A172 (cell line): ENCODE results near the gene PRL. TPM values are rescaled to one million over a fixed set of nuclear protein-coding genes. Genes with fewer than 3 reads are reported as not detected.

Source experiments
- DNase-seq: peaks from one replicate; pipeline ENCODE4 v3.0.0-alpha.2; 2015; ENCODE audit warnings: low spot score
- total RNA-seq: library from RNA; depleted of rRNA; stranded (reverse); fragments of >200 nt; shearing (Covaris generic); gene quantifications from 2 replicates; pipeline ENCODE4 v1.2.3, GENCODE V29; 2014

PRL gene
- total RNA-seq, 1 experiment from 2014 or later: not detected

- no peak for DNase-seq
Observed at GRCh38 chr6:22295145-22295544, 1.7 kb downstream of the PRL start.

DNA sequence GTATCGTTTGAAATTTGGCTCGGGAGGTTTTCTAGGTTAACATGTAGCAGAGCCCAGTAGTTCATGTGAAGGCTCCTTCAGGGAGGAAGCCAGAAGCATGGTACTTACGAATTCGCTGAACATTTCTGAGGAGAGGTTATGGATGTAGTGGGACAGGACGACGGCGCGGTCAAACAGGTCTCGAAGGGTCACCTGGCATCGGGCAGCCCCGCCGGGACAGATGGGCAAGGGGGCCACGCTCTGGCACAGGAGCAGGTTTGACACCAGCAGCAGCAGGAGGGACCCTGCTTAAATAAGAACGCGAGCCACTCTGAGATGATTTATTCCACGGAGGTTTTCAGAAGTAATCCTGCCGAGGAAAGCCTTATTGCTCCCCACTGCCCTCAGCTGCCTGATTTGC is 2.5 kb downstream of the PRL start:
- DNase-seq: no peak

DNA sequence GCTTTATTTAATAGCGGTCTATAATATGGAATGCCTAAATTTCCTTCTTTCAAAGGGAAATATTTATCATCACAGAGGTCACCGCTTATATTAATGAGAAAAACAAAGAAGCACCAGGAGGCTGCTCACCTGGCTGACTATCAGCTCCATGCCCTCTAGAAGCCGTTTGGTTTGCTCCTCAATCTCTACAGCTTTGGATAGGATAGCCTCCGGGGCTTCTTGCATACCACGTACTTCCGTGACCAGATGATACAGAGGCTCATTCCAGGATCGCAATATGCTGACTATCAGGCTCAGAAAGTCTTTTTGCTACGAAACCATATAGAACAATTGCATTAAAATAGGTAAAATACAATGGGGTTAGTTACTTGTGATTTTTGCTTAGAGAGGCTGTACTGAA is 6.8 kb downstream of the PRL start:
- no peak for DNase-seq

- DNase-seq: no peak
Observed at GRCh38 chr6:22288721-22289120, 8.1 kb downstream of the PRL start.

GRCh38 chr6:22284666-22285065 is 12.2 kb downstream of the PRL start:
- DNase-seq: no peak

- no peak for DNase-seq
Observed at GRCh38 chr6:22281341-22282085, 15.3 kb downstream of the PRL start.

GRCh38 chr6:22279427-22279826 is 17.4 kb downstream of the PRL start:
- DNase-seq: no peak

- no peak for DNase-seq
Observed at GRCh38 chr6:22271081-22271480, 25.8 kb downstream of the PRL start.

- DNase-seq: no peak
Observed at GRCh38 chr6:22263748-22264147, 33.1 kb downstream of the PRL start.

- DNase-seq: no peak
Observed at GRCh38 chr6:22254886-22255285, 42.0 kb downstream of the PRL start.

DNA sequence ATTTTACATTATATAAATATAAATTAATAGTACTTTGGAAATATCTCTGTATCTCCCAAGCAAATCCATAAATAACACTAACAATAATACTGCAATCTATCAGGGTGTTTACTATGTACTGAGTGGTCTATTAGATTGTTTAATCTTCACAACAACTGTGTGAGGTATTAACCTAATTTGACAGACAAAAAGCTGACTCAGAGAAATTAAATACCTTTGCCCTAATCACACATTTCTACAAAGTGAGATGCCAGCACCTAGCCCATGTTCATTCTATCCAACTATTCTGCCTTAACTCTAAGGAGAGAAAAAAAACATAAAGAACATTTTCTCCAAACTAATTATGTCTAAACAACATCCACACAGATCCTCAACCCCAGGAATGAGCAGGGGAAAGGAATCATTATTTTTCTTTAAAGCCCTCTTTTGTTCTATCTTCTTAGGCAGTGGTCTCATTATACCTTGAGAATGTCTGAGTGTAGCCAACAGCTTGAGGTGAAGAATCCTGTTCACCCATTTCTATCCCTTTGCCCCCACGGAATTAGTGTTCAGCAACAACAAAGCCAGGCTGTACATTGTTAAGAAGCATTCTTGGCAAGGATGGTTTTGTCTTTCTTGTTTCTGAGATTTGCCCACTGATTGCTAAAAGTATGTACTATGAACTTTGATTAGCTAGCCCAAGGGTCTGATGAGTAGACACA is 42.7 kb downstream of the PRL start:
- DNase-seq: no peak

- peak; percentile 46 for DNase-seq
Observed at GRCh38 chr6:22251348-22251747, 45.5 kb downstream of the PRL start.

DNA sequence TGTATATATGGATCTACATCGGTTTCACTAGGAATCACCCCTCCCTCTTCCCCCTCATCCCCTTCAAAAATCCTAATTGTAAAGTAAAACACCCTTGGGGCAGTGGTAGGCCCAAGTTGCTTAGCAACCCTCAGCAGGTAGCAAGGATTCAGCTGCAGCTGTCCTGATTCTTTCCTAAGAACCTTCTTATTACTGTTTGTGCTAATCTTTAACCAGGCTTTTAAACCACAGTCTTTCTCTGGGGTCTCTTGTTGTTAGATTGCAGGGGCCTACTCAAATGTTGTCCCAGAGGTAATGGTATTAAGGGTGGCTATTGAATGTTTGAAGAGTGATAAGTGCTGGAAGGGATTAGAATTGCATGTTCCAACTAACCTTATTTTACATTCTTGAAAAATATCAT is 46.4 kb downstream of the PRL start:
- no peak for DNase-seq

- no peak for DNase-seq
Observed at GRCh38 chr6:22249711-22250350, 47.0 kb downstream of the PRL start.

DNA sequence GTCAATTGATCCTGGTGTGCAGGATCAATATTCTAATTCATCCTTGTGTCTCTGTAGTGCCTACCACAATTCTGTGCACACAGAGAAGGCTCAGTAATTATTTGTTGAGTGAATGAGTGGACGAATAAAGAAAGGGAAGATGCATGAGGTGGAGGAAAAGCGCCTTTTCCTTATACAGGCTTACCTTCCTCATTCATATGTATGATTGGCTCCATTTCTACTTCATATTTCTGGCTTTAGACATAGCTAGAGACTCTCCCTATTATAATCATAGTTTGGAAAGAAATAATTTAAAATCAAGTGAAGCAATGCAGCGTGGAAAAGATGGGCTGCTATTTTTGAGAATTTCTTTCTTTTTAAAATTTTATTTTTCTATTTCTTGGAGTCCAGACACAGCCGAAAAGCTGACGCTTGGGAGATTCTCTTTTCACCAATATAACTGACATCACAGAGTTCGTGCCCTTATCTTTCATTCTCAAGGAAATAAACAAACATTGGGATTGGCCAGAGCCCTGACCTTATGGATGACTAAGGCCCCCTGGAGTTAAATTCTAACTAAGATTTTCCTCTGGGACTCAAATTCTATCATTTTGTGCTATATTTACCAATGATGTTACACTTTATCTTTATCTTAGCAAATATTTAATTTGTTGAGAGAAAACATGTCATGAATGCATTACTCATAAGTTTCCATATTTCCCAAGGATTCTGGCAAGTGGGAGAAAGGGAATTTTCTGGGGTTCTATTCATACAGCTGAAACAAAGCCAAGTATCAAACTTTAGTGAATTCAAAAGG is 48.1 kb downstream of the PRL start:
- peak; percentile 66 for DNase-seq

- DNase-seq: no peak
Observed at GRCh38 chr6:22247916-22248482, 48.8 kb downstream of the PRL start.

- no peak for DNase-seq
Observed at GRCh38 chr6:22240025-22240424, 56.8 kb downstream of the PRL start.

DNA sequence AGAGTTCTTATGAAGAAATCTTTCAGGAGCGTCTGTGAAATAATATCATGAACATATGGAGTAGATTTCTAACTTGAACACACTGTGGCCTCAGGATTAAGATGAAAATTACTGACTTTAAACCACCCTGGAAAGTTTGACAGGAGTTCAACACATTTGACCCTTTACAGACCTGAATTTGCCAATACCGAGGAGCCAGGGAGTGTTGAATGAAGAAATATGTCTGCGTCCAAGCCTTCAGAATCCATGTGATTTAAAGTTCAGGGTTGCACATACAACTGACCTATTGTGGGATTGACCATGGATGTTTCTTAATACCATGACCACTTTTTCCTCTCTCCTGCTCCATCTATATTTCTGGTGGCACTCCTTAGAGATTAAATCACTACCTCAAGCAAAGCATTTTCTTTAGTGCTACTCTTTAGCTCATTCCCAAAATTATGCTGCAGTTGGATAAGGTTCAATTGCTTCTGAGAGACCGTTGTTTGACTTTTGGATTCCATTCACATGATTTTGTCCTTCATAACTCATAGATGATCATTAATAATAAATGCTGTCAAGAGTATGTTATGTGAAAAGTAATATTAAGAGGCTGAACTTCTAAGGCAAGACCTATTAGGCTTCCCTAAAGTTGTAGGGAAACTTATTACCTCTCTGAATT is 57.4 kb downstream of the PRL start:
- no peak for DNase-seq

GRCh38 chr6:22238861-22239260 is 58.0 kb downstream of the PRL start:
- no peak for DNase-seq

GRCh38 chr6:22237526-22237925 is 59.3 kb downstream of the PRL start:
- no peak for DNase-seq
